Activated CD4-positive, alpha-beta T cell treated with anti-CD3 and anti-CD28 coated beads for 48 hours (primary cell): Measurements from ENCODE around the gene KRT83.

ENCODE experiments used
- DNase-seq: peaks from one replicate; pipeline ENCODE4 v3.0.0-alpha.2; 2020

Gene KRT83

GRCh38 chr12:52331039-52331438, 9.8 kb upstream of the KRT83 start:
- no peak for DNase-seq

GRCh38 chr12:52327830-52328500, 6.8 kb upstream of the KRT83 start:
- DNase-seq = no peak

- peak; percentile 83 for DNase-seq
These were observed 6.0 kb upstream of the KRT83 start for GRCh38 chr12:52327052-52327829.

- DNase-seq = no peak
These were observed 2.9 kb upstream of the KRT83 start for GRCh38 chr12:52324153-52324444.

- no peak for DNase-seq
These were observed 2.4 kb upstream of the KRT83 start for GRCh38 chr12:52323416-52324152.

- no peak for DNase-seq
These were observed 1.8 kb upstream of the KRT83 start for GRCh38 chr12:52323001-52323400.

GRCh38 chr12:52322069-52322468, 871 bp upstream of the KRT83 start:
- no peak for DNase-seq

GRCh38 chr12:52321418-52321817, 220 bp upstream of the KRT83 start:
- no peak for DNase-seq

- no peak for DNase-seq
These were observed 2.1 kb downstream of the KRT83 start for GRCh38 chr12:52319097-52319496.

GRCh38 chr12:52318241-52318990, 2.8 kb downstream of the KRT83 start:
- DNase-seq = no peak

- no peak for DNase-seq
These were observed 3.6 kb downstream of the KRT83 start for GRCh38 chr12:52317468-52318052.

GRCh38 chr12:52316701-52317100, 4.5 kb downstream of the KRT83 start:
- DNase-seq = no peak

- DNase-seq = no peak
These were observed 4.9 kb downstream of the KRT83 start for GRCh38 chr12:52316290-52316689.

- DNase-seq = peak; percentile 65
These were observed 5.5 kb downstream of the KRT83 start for GRCh38 chr12:52315721-52316120.

GRCh38 chr12:52314511-52314910, 6.7 kb downstream of the KRT83 start:
- DNase-seq = no peak

GRCh38 chr12:52313926-52314325, 7.3 kb downstream of the KRT83 start:
- DNase-seq = no peak

GRCh38 chr12:52313461-52313860, 7.7 kb downstream of the KRT83 start:
- DNase-seq = no peak

GRCh38 chr12:52312086-52312485, 9.1 kb downstream of the KRT83 start:
- no peak for DNase-seq

GRCh38 chr12:52311285-52311648, 9.9 kb downstream of the KRT83 start:
- DNase-seq = no peak

- no peak for DNase-seq
These were observed 10.4 kb downstream of the KRT83 start for GRCh38 chr12:52310622-52311284.

GRCh38 chr12:52308806-52309425, 12.3 kb downstream of the KRT83 start:
- no peak for DNase-seq
